Ishikawa (cell line): ENCODE results near the gene MRPS34.

Source experiments
- CEBPB ChIP-seq: IDR thresholded peaks from 2 replicates; pipeline ENCODE4 v1.6.1; 2012
- CREB1 ChIP-seq: IDR thresholded peaks from 2 replicates; pipeline ENCODE4 v1.6.1; 2012; ENCODE audit warnings: low read depth
- EGR1 ChIP-seq: IDR thresholded peaks from 2 replicates; pipeline ENCODE4 v1.6.1; 2012
- EP300 ChIP-seq: IDR thresholded peaks from 2 replicates; pipeline ENCODE4 v1.6.1; 2012; ENCODE audit warnings: borderline replicate concordance
- FOXM1 ChIP-seq: IDR thresholded peaks from 2 replicates; pipeline ENCODE4 v1.6.1; 2012; ENCODE audit warnings: low read depth, borderline replicate concordance
- NFIC ChIP-seq: IDR thresholded peaks from 2 replicates; pipeline ENCODE4 v1.6.1; 2012
- RAD21 ChIP-seq: IDR thresholded peaks from 2 replicates; pipeline ENCODE4 v1.6.1; 2012; ENCODE audit warnings: low read depth
- TAF1 ChIP-seq: IDR thresholded peaks from 2 replicates; pipeline ENCODE4 v1.6.1; 2012; ENCODE audit warnings: low read depth, mild to moderate bottlenecking
- TCF12 ChIP-seq: IDR thresholded peaks from 2 replicates; pipeline ENCODE4 v1.6.1; 2012; ENCODE audit warnings: low read depth
- TEAD4 ChIP-seq: IDR thresholded peaks from 2 replicates; pipeline ENCODE4 v1.6.1; 2012
- YY1 ChIP-seq: IDR thresholded peaks from 2 replicates; pipeline ENCODE4 v1.6.1; 2012; ENCODE audit warnings: low read depth
- ZBTB7A ChIP-seq: IDR thresholded peaks from 2 replicates; pipeline ENCODE4 v1.6.1; 2012; ENCODE audit warnings: low read depth
- TF ChIP-seq, protein P1 (sequence below): IDR thresholded peaks from 2 replicates; pipeline ENCODE4 v1.6.1; 2012
- TF ChIP-seq, protein P2 (sequence below): IDR thresholded peaks from 2 replicates; pipeline ENCODE4 v1.6.1; 2012
- TF ChIP-seq, protein P3 (sequence below): IDR thresholded peaks from 2 replicates; pipeline ENCODE4 v1.6.1; 2012; ENCODE audit warnings: low read depth, mild to moderate bottlenecking

Gene MRPS34

DNA sequence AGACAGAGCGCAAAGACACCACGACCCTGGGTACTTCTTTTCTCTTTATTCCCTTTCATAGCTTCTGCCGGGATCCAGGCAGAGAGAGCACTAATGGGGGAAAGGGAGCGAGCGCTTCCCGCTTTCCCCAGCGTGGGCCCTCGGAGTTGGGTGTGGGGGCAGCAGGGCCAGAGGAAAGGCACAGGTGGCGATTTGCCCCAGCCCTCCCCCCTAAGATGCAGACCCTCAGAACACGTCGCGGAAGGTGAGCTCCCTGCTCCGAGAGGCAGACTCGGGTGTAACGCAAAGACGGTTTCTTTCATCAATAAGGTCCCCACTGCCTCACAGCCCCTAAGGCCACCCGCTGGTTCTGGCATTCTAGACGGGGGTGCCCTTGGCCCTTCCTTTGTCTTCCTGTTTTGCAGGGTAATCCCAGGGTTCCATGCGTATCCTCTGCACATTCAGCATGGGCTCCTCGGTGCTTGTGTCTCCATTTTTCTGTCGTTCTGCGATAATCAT, 1.0 kb downstream of the MRPS34 start:
- TF ChIP-seq TEAD4 (no peak; the same call in 1 of the 2 replicates), EGR1 (no peak), YY1 (0 out of 2 replicates have a peak, but pooled peaks have one; percentile 24)
- TF ChIP-seq, protein P1, sequence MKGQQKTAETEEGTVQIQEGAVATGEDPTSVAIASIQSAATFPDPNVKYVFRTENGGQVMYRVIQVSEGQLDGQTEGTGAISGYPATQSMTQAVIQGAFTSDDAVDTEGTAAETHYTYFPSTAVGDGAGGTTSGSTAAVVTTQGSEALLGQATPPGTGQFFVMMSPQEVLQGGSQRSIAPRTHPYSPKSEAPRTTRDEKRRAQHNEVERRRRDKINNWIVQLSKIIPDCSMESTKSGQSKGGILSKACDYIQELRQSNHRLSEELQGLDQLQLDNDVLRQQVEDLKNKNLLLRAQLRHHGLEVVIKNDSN = no peak

DNA sequence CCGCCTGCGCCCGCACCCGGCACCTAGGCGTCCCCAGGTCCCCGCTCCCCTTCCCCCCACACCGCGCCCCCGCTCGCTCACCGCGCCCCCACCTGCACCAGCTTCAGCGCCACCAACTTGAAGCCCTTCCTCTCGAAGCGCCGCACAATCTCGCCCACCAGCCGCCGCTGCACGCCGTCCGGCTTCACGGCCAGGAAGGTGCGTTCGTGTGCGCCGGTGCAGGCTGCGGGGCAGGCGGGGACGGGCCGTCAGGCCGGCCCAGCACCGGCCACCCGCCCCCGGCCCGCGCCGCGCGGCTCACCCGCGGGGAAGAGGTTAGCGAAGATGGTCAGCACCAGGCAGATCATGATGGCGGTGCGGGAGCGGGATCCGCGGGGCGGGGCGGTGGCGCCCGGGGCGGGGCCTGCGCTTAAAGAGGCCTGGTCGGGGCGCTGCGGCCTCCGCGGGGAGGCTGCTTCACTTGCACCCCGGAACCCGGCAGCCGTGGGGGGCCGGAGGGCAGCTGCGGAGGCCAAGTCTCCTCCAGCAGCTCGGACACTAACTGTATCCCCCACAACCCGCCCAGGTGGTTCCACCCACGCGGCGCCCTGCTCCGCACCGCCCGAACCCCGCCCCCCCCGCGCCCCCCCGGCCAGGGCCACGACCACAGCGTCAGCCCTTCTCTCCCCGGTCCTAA, 1.6 kb downstream of the MRPS34 start, which contains the start of gene NME3:
TSS of gene NME3 (minus strand) at position 356 of the 676 bp plus-strand sequence. CDS start at position 347, 9 bp downstream.
- TF ChIP-seq, protein P2, sequence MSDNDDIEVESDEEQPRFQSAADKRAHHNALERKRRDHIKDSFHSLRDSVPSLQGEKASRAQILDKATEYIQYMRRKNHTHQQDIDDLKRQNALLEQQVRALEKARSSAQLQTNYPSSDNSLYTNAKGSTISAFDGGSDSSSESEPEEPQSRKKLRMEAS = no peak
- TF ChIP-seq ZBTB7A = no peak
- peak; percentile 78 for TF ChIP-seq YY1
- no peak for TF ChIP-seq NFIC
- TF ChIP-seq, protein P1 = no peak
- peak; percentile 75 for TF ChIP-seq EGR1
- no peak for TF ChIP-seq CREB1
- TF ChIP-seq, protein P3, sequence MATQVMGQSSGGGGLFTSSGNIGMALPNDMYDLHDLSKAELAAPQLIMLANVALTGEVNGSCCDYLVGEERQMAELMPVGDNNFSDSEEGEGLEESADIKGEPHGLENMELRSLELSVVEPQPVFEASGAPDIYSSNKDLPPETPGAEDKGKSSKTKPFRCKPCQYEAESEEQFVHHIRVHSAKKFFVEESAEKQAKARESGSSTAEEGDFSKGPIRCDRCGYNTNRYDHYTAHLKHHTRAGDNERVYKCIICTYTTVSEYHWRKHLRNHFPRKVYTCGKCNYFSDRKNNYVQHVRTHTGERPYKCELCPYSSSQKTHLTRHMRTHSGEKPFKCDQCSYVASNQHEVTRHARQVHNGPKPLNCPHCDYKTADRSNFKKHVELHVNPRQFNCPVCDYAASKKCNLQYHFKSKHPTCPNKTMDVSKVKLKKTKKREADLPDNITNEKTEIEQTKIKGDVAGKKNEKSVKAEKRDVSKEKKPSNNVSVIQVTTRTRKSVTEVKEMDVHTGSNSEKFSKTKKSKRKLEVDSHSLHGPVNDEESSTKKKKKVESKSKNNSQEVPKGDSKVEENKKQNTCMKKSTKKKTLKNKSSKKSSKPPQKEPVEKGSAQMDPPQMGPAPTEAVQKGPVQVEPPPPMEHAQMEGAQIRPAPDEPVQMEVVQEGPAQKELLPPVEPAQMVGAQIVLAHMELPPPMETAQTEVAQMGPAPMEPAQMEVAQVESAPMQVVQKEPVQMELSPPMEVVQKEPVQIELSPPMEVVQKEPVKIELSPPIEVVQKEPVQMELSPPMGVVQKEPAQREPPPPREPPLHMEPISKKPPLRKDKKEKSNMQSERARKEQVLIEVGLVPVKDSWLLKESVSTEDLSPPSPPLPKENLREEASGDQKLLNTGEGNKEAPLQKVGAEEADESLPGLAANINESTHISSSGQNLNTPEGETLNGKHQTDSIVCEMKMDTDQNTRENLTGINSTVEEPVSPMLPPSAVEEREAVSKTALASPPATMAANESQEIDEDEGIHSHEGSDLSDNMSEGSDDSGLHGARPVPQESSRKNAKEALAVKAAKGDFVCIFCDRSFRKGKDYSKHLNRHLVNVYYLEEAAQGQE = no peak
- TF ChIP-seq CEBPB = no peak
- no peak for TF ChIP-seq TEAD4
- TF ChIP-seq RAD21 = no peak
- no peak for TF ChIP-seq EP300
- TF ChIP-seq TCF12 = no peak

DNA sequence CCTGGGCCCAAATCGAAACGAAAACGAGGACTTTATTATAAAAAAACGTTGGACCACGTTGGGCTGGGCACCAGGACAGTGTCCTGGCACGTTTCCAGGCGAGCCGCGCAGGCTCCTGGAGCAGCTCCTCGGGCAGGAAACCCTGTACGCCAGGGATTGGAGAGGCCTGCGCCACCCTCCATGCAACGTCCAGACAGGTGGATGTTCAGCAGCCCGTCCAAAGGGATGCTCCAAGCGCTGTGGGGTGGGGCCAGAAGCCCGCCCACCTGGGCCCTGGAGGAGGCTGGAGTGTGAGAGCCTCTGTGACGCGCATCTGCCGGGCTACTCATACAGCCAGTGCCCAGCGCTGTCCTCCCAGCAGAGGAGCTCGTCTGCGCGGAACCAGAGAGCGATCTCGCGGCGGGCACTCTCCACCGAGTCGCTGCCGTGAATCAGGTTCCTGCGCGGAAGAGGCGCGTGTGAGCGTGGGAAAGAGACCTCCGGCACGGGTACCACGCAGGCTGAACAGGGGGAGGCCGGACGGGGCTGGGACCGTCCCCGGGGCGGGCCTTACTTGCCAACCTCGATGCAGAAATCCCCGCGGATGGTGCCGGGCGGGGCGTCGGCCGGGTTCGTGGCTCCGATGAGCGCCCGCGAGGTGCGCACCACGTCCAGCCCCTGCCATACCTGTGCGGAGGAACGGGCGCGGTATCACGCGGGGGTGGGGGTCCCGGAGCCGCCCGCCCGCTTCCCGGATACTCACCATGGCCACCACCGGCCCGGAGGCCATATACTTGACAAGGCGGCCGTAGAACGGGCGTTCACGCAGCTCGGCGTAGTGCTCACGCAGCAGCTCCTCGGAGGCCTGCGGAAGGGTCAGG, 2.4 kb downstream of the MRPS34 start:
- TF ChIP-seq EGR1 = no peak
- no peak for TF ChIP-seq TAF1
- peak; percentile 58 for TF ChIP-seq NFIC
- no peak for TF ChIP-seq CREB1
- TF ChIP-seq FOXM1 = no peak

DNA sequence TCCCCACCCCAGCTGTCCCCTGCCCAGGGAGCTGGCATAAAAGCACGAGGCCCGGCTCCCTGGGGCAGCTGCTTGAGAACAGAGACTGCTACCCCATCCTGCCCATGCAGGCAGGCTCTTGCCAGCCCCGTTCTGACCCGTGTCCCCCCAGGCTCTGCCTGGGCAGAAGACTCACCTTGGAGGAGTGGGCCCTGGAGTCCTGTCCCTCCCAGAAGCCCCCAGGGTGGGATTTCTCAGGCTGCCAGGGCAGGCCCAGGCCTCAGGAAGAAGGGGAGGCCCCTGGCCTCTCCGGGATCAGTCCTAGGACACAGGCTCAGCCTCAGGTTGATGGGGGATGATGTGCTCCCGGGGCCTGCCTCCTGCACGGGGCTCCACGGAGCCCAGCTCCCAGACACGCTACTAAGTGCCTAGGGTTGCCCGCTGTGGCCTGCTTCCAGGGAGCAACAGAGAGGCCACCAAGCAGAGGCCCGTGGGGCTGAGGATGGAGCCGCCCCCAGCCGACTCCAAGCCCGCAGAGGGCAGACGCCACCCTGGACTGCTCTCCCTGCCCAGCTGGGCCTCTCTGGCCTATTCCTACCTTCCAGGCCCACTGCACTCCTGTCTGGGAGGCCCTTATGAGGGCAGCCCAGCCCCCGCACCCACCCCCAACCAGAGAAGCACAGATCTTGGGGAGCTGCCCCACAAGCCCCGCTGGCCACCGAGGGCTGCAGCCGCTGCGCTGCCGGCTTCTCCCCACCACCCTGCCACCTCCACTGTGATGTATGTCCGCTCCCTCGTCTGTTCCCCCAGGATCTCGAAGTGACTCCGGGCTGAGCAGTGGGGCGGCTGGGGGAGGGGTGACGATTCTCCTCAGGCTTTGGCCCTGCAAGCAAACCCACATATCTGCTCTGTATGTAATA, 3.3 kb downstream of the MRPS34 start:
- TF ChIP-seq FOXM1 (no peak), NFIC (no peak), TEAD4 (no peak)
- TF ChIP-seq, protein P1 = no peak
- TF ChIP-seq, protein P3 = no peak

DNA sequence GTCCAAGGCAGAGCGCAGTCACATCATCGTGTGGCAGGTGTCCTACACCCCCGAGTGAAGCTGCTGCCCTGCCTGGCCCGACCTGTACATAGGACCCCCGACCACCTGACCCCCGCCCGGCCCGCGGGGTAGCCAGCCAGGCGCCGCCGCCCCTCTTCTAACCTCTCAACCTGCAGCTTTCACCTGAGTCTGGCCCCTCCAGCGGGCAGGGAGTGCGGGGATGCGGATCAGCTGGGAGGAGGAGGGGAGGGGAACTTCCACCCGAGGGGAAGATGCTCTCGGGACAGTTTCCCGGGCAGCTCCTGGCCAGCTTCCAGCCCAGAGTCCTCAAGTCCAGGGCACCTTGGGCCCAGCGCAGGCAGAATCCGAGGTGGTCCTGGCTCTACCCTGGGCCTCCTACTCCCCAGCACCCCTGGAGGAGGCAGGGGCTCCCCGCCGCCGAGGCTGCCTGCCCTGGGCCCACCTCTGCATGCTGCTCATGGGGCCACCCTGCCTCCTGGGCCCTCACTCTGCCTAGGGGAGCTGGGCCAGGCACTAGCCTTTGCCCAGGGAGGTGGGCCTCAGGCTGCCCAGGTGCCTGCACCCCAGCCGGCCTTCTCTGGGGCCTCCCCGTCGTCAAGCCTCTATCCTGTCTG, 4.0 kb downstream of the MRPS34 start:
- TF ChIP-seq, protein P3 = no peak
- TF ChIP-seq YY1 (no peak), TEAD4 (no peak), TAF1 (no peak), TCF12 (no peak), FOXM1 (no peak), CEBPB (no peak), EP300 (no peak), CREB1 (no peak), NFIC (no peak), RAD21 (no peak), ZBTB7A (no peak)
- TF ChIP-seq, protein P2 = no peak
